SK-N-SH treated with all-trans-retinoic acid at 6 μM for 48 hours (cell line): ENCODE measurements around the gene FLRT2.

Source experiments
- CREB5 ChIP-seq: fragments of 250-450 bp; sonication (Bioruptor Pico); IDR thresholded peaks from 2 replicates; pipeline ENCODE4 v1.5.1; 2020; ENCODE audit warnings: low read depth, mild to moderate bottlenecking, moderate library complexity
- GLIS3 ChIP-seq: fragments of 250-450 bp; sonication (Bioruptor Pico); IDR thresholded peaks from 2 replicates; pipeline ENCODE4 v1.5.0; 2020; ENCODE audit warnings: mild to moderate bottlenecking, moderate library complexity
- ISL1 ChIP-seq: fragments of 250-450 bp; sonication (Bioruptor Pico); IDR thresholded peaks from 2 replicates; pipeline ENCODE4 v2.1.2; 2022; ENCODE audit warnings: mild to moderate bottlenecking, moderate library complexity

GRCh38 chr14:85512451-85512850 lies 17.5 kb upstream of the FLRT2 start:
- TF ChIP-seq GLIS3 (CRISPR knock-in tag) (no peak), CREB5 (no peak), ISL1 (CRISPR knock-in tag) (no peak)
